GM18861 (cell line): ENCODE measurements around the gene AGPAT1.
A peak's percentile ranks its signal among the peaks of the same experiment; 100 is the strongest.
"Not testable (repeated sequence)": the region's sequence is repeated elsewhere in the genome, so short reads cannot be mapped to it uniquely, and the experiment has no call there.

Experiments used
- ATAC-seq: cut with Tn5 transposase; IDR thresholded peaks from one replicate; pipeline ENCODE4 v1.9.1; 2021; ENCODE audit not compliant: unreplicated experiment

Gene AGPAT1

DNA sequence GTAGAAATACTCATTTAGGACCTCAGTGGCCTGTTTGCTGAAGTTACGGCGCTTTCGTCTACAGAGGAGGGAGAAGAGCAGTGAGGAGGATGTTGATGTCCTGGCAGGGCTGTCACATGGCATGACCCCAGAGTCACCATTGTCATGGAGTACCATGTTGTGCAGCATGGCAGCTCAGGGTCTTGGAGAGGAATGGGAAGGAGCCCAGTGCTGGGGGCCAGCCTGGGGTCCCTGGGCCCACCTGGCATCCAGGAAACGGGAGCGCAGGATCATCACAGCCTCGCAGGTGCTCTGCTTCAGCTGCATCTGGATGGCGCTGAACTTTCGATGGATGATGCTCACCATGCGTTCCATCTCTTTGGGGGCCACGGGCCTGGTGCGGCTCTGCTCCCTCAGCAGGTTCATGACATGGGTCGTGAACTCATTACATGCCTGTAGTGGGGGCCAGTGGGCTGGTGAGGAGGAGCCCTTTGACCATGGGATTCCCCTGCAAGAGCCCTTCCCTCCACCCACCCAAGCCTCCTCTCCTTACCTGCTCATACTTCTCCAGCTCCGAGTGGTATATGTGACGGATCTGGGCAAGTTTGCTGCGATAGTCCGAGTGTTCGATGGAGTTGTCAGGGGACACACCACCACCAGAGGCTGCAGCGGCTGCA lies 12.0 kb upstream of the AGPAT1 start:
- not testable (repeated sequence) for ATAC-seq

DNA sequence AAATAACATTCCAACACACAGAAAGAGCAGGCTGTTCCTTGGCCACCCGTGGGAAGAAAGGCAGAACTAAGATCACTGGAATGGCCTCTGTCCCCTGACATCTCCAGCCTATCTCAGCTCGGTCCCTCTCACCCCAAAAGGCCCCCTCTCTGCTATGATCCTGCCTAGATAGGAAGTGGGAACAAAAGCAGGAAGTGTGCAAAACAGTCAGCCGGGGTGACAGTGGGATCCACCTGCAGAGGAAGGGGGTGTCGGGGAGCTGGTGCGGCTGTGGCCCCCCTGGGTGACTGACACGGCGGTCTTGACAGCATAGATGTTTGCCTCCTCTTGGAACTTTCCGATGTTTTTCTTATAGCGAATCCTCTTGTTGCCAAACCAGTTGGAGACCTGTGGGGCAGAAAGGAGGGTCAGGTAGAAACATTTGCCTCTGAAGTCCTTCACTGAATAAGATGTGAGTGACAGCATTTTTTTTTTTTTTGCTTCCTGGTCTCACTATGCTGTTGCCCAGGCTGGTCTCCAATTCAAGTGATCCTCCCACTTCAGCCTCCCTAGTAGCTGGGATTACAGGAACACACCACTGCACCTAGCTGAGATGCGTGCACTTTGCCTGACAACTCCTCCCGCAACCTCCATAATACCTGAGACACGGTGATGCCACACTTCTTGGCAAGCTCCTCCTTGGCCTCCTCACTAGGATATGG lies 11.3 kb upstream of the AGPAT1 start:
- ATAC-seq = no peak

DNA sequence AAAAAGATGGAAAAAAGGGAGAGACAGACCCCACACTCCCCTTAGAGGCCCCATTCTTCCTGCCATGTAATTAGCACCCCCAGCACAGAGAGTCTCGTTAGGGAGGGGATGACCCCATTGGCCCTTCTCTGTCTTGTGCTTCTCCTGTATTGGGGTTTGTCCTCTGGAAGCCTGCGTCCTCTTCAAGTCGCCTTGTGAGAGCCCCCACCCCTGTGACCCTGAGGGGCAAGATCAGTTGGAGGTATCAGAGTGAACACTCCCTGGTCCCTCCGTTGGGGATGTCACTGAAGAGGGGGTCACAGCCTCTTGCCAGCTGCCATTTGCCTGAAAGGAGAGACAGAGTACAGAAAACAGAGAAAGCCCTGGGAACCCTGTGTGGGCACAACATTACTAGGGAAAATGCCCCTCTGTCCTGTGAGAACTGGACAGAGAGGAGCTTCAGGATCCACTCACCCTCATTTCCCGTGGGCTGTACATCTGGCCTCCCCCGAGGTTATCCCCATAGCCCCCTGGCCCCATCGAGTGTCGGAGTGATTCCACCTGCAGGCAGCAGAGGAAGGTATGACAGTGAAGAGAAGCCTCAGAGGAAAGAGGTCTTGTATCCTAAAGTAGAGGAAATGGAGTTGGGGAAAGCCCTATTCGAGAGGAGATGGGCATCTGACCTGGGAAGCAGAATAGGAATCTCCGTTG lies 10.4 kb upstream of the AGPAT1 start:
- not testable (repeated sequence) for ATAC-seq

DNA sequence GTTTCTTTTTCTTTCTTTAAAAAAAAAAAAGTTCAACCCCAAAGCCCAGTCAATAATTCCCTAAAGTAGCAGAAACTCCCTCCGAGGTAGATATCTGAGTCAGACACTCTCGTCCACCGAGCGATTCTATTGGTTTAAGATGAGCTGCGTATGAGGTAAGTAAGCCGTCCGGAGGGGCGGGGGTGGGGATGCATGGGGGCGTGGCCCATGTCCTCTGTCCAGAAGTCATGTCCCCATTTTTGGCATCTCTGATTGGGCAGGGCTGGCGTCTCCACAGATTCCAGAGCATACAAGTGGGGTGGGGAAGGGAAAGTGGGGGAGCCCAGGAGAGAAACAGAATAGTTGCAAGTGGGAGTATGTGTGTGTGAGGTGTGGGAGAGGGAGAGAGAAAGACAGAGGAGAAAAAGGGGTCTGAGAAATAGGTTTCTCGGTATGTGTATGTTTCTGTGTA lies 9.8 kb upstream of the AGPAT1 start:
- ATAC-seq = not testable (repeated sequence)

DNA sequence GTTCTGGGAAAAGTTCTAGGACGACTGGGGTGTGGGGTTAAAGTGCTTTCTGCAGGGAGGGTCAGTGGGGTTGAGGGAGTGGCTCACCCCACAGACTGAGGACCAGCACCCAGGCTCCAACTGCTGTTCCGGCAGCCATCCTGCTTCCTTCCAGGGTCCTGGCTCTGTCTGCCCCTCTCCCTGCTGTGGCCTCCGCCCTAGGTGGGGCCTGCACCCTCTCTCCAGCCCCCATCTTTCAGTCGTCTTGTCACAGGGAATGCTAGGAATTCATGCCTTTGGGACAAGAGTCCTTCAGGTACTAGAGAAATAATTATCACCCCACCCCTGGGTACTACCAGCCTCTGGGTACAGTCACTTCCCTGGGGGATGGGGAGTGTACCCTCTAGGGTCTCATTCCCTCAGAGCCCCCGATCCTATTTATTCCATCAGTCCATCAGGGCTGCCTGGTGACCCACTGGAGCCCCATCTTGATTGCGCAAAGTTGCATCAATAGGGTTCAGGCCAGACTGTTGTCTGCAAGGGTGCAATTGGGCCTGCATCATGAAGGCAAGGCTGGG lies 8.3 kb upstream of the AGPAT1 start, which contains the start of gene AGER:
Gene AGER, minus strand, starts transcription at position 170 of the 557 bp plus-strand sequence. Its CDS starts 31 bp downstream, at position 139.
- no peak for ATAC-seq

DNA sequence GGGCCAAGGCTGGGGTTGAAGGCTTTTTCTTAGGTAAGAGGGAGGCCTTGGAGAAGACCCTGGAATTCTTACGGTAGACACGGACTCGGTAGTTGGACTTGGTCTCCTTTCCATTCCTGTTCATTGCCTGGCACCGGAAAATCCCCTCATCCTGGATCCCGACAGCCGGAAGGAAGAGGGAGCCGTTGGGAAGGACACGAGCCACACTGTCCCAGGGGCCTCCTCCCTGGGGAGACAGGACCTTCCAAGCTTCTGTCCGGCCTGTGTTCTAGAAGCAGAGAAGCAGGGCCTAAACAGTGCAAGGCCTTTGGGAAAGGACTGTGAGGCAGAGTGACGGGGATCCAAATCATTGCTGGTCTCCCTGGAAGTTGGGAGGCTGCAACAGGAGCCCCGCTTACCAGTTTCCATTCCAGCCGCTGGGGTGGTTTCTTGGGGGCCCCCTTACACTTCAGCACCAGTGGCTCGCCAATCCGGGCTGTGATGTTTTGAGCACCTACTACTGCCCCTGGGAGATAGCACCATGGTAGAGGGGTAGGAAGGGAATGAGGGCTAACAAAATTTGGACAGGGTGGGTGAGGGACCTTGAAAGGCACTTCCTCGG lies 7.7 kb upstream of the AGPAT1 start:
- no peak for ATAC-seq

DNA sequence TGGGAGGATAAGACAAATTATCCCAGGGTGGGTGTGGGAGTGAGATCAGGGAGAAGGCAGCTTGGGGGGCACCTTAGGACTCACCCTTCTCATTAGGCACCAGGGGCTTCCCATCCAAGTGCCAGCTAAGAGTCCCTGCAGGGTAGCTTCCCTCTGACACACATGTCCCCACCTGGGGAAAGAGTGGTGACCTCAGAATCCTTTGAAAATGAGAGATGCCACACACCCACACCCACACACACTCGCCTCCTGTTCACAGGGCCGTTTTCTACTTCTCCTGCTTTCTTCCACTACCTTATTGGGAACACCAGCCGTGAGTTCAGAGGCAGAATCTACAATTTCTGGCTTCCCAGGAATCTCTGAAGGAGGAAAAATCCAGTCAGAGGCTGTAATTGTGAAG lies 7.1 kb upstream of the AGPAT1 start:
- no peak for ATAC-seq

DNA sequence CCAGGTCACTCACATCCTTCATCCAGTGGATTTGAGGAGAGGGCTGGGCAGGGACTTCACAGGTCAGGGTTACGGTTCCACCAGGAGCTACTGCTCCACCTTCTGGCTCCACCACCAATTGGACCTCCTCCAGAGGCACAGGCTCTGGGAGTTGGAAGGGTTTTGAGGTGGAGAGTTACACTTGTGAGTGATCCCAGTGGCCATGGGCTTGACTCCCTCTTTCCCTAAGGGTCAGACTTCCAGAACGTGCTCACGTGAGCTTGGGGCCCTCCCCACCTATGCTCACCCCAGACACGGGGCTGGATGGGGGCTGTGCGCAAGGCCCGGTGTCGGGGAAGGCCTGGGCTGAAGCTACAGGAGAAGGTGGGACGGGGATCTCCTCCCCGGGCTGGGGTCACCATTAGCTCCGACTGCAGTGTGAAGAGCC lies 6.7 kb upstream of the AGPAT1 start:
- no peak for ATAC-seq

DNA sequence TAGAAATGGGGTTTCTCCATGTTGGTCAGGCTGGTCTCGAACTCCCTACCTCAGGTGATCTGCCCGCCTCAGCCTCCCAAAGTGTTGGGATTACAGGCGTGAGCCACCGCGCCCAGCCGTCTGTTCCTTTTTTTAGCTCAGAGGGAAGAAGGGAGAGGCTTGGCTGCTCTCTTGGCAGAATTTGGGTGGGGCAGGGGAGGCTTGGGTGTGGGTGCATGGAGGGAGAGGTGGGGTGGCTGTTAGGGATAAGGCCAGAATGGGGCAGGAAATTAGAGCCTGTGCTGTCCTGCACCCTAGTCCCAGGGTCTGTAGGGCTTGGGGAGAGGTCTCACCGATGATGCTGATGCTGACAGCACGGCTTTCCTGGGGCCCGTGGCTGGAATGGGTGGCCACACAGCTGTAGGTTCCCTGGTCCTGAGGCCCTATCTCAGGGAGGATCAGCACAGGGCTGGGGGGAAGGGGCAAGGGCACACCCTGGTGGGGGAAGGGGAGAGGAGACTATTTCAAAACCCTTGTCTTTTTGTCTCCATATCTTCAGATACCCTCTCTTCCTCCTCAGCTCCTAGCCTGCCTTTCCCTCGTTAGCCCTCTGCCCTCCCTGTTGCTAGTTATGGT lies 6.1 kb upstream of the AGPAT1 start:
- no peak for ATAC-seq

DNA sequence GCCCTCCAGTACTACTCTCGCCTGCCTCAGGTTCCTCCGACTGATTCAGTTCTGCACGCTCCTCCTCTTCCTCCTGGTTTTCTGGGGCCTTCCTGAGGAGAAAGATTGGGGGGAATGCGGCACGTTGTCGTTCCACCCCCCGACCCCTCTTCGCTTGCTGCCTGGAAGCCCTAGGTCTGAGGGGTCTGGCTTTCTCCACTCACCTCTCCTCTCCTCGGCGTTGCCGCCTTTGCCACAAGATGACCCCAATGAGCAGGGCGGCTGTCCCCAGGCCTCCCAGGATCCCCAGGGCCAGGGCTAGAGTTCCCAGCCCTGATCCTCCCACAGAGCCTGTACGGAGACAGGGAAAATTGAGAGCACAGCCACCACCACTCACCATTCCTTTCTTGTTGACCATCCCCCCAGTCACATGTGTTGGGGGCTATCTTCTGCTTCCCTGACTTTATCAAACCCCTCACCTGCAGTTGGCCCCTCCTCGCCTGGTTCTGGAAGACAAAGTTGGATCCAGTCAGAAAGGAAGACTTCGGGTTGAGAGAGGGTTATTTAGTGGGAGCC lies 5.3 kb upstream of the AGPAT1 start:
- ATAC-seq = no peak

DNA sequence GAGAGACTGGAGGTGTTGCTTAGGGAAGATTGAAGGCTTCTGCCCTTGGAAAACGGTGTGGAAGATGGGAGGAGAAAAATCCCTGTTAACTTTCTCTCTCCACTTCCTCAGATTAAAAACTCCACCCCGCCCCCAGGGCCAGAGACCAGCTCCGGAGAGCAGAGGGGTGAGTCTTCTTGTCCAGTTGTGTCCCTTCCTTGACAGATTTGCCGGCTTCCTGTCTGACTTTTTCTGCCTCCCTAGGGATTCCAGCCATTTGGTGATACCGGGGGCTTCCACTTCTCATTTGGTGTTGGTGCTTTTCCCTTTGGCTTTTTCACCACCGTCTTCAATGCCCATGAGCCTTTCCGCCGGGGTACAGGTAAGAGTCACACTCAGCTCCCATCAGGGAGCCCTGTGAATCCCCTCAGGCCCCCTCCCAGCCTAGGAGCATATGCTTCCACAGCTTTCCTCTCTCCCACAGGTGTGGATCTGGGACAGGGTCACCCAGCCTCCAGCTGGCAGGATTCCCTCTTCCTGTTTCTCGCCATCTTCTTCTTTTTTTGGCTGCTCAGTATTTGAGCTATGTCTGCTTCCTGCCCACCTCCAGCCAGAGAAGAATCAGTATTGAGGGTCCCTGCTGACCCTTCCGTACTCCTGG lies 4.0 kb upstream of the AGPAT1 start:
- ATAC-seq = no peak

DNA sequence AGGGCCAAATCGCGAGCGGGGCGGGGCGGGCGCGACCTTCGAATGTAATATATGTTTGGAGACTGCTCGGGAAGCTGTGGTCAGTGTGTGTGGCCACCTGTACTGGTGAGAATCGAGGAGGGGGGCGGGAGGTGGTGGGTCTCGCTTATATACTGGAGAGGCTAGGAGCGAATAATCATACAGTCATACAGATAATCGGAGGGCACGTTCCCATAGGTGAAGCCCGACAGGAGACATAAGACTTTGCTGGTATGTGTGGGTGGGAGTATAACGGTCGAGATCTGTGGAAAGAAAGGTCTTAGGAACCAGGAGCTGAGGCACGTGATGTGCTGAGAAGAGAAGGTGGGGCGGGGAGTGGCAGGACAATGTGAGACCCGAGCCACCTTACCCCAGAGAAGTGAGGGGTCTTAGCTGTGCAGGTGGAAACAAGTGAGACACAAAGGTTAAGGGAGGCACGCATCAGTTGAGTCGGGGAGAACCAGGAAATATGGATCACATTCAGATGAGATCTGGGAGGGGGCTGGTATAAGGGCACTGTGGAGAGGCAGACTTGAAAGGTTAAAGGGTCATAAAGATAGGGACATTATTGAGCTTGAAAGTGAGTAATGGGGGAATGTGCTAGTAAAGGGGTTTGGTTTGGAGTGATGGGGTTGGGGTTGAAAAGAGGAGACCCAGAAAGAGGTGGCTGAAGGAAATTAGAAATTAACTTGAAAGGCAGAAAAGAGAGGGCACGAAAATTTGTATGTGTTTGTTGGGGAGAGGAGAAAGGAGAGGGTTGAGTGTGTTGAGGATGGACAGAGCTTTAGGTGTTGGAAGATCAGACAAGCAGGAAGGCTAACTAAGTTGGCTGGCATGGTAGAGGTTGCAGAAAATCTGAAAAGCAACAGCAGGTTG lies 2.9 kb upstream of the AGPAT1 start:
- ATAC-seq = no peak

DNA sequence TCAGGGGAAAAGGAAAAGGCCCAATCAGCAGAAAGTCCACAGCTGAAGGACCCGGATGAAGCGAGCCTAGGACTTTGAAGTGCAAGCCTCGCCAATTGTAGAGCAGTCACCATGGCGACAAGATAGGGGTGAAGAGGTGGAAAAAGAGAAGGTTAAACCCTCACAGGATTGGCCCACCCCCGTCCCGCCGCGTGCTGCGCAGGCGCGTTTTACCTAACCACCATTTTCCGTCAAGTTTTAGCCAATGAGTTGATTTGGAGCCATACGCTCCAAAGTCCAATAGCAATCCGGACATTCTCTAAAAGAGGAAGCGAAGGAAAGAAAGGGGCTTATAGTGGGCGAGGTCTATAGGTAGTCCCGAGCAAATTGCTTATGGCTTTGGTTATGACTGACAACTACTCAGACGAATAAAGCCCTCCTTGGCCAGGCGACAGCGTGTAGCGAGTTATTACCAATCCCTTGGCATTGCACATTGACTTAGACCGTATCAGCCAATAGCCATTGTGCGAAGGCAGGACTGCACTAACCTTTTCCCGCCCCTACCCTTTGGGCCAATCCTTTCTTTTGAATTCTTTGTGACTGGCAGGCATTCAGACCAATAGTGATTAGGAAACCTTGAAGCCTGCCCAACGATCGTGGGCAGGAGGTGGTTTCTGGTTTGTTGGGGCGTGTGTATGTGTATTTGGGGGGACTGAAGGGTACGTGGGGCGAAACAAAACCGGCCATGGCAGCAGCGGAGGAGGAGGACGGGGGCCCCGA lies 2.1 kb upstream of the AGPAT1 start, which contains the start of gene RNF5:
Gene RNF5, plus strand, starts transcription at position 618 of the 759 bp plus-strand sequence. Its CDS starts 107 bp downstream, at position 725.
- peak; percentile 76 for ATAC-seq

DNA sequence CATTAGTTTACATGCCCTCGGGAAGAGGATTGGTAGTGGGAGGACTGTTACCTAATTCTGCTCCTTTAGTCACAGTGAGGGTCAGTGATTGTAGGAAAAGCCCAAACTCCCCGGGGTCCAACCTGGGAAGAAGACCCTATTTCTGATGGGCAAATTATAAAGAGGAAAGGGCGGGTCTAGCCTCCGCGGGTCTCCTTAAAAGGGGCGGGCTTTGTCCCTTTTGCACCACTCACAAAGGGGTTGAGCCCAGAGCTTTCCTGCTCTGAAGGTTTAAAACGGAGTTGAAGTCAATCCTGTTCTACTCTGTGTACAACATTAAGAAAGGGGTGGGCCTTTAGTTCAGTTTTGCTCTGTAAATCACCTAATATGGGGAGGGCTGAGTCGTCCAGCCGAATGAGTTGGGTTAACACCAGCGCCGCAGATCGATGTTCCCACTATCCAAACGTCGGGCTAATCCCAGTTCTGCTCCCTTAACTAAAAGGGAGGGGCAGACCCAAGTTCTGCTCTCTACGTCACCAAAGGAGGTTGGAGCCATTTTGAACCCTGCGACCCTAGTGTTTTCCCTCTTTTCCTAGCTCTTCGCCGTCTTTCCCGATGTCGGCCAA lies 1.4 kb upstream of the AGPAT1 start:
- ATAC-seq = no peak

DNA sequence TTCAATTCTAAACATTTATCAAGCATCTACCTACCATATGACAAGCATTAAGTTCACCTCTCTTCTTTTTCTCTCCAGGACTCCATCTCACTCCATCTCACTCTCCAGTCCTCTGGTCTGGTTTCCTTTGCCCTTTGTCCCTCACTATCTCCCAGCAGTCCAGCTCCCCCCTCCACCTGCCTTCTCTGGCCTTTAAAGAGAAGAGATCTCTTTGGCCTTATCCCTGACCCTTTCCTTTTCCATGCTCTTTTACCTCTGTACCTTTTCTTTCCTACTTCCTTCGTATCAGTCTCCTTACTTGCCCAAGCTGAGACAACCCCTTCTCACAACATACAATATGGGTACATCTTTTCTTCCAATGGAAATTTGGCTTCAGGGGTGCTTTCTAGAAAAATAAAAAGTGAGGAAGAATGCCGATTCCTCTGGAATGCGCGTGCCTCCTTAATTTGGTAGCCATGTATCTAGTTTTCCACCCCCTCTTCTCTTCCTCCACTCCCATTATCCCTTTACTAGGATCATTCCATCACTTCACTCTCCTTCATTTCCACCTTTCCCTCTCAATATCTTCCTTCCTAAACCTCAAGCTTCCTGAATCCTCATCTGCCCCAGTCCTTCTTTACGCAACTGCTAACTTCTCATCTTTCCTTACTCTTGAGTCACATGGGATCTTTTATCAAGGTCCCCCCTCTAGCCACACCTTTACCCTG lies 745 bp upstream of the AGPAT1 start:
- ATAC-seq = no peak

DNA sequence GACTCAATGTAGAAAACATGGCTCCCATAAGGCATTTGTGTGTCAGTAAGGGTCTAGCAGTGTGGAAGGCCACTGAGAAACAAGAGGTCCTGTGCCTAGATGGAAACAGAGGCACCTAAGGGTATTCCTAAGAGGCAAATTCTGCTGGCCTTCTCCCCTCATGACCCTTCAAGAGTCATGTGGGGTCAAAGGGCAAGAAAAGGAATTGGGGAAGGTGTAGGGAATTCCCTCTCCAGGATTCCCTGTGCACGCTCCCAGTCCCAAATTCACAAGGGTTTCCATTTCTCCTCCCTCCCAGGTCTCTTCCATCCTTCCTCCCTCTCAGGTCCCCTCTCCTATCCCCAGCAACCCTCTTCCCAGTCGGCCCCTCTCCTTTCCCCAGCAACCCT lies 568 bp downstream of the AGPAT1 start:
- ATAC-seq = no peak

DNA sequence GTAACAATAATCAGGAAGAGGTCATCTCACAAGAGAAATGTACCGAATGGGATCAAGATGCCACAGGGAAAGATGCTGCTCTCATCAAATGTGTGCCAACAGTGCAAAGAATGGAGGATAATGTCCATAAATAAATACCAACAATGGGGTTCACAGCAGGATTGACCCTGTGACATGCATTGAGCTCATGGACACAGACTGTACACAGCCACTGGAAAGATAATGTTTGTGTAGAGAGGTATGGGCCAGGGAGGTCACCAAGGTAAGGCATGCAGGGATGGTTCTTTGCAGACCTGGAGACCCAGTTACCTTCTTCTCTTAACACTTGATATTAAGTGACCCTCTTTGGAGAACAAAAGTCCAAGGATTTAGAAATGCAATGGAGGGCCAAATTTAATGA lies 1.5 kb downstream of the AGPAT1 start:
- no peak for ATAC-seq
